HepG2 (cell line): ENCODE data around the gene CUL4B. TPM values are rescaled to one million over a fixed set of nuclear protein-coding genes. Genes with fewer than 3 reads are reported as not detected.
A peak's percentile ranks its signal among the peaks of the same experiment; 100 is the strongest.

Experiments
- CENPBD1 ChIP-seq: sonication (generic); formaldehyde crosslinking; IDR thresholded peaks from 2 replicates; pipeline ENCODE4 v1.8.0; 2022; ENCODE audit warnings: missing genetic modification reagents, low read depth, mild to moderate bottlenecking, borderline replicate concordance
- FOSL1 ChIP-seq: sonication (generic); formaldehyde crosslinking; IDR thresholded peaks from 2 replicates; pipeline ENCODE4 v1.9.0; 2021; ENCODE audit warnings: missing genetic modification reagents, borderline replicate concordance
- FOXC1 ChIP-seq: sonication (generic); formaldehyde crosslinking; IDR thresholded peaks from 2 replicates; pipeline ENCODE4 v1.8.0; 2022; ENCODE audit warnings: mild to moderate bottlenecking, missing genetic modification reagents, borderline replicate concordance
- HOXD1 ChIP-seq: sonication (generic); formaldehyde crosslinking; IDR thresholded peaks from 2 replicates; pipeline ENCODE4 v1.5.0; 2020; ENCODE audit warnings: missing genetic modification reagents
- MTA1 ChIP-seq: sonication (generic); formaldehyde crosslinking; IDR thresholded peaks from 2 replicates; pipeline ENCODE4 v1.4.0; 2020; ENCODE audit warnings: missing genetic modification reagents, mild to moderate bottlenecking, borderline replicate concordance
- NFE2 ChIP-seq: sonication (generic); formaldehyde crosslinking; IDR thresholded peaks from 2 replicates; pipeline ENCODE4 v1.4.0; 2020; ENCODE audit warnings: missing genetic modification reagents
- NPAS2 ChIP-seq: sonication (generic); formaldehyde crosslinking; IDR thresholded peaks from 2 replicates; pipeline ENCODE4 v1.8.0; 2022; ENCODE audit warnings: mild to moderate bottlenecking, missing genetic modification reagents, borderline replicate concordance
- PCBP2 ChIP-seq: fragments of 200-400 bp; formaldehyde crosslinking; optimal IDR thresholded peaks from 2 replicates; pipeline ENCODE3; 2018; ENCODE audit warnings: low read length, low read depth; ENCODE audit not compliant: poor library complexity, severe bottlenecking
- PHB2 ChIP-seq: fragments of 450-650 bp; IDR thresholded peaks from 2 replicates; pipeline ENCODE4 v1.6.1; 2018; ENCODE audit not compliant: partially characterized antibody
- PRDM4 ChIP-seq: sonication (generic); formaldehyde crosslinking; IDR thresholded peaks from 2 replicates; pipeline ENCODE4 v1.9.0; 2021; ENCODE audit warnings: missing genetic modification reagents, borderline replicate concordance
- SAP130 ChIP-seq: IDR thresholded peaks from 2 replicates; pipeline ENCODE4 v1.6.1; 2016; ENCODE audit warnings: low read depth
- TCF7L2 ChIP-seq: IDR thresholded peaks from 2 replicates; pipeline ENCODE4 v1.6.1; 2011; ENCODE audit warnings: mild to moderate bottlenecking, low read depth, low read length, moderate library complexity
- THAP9 ChIP-seq: sonication (generic); formaldehyde crosslinking; IDR thresholded peaks from 2 replicates; pipeline ENCODE4; 2020; ENCODE audit warnings: missing genetic modification reagents, mild to moderate bottlenecking, borderline replicate concordance
- TIGD3 ChIP-seq: sonication (generic); formaldehyde crosslinking; IDR thresholded peaks from 2 replicates; pipeline ENCODE4 v1.5.1; 2020; ENCODE audit warnings: mild to moderate bottlenecking, missing genetic modification reagents, borderline replicate concordance
- ZBTB25 ChIP-seq: IDR thresholded peaks from 2 replicates; pipeline ENCODE4 v1.6.1; 2018; ENCODE audit warnings: missing genetic modification reagents
- ZBTB34 ChIP-seq: sonication (generic); formaldehyde crosslinking; IDR thresholded peaks from 2 replicates; pipeline ENCODE4 v1.8.0; 2022; ENCODE audit warnings: mild to moderate bottlenecking, missing genetic modification reagents
- ZNF615 ChIP-seq: sonication (generic); formaldehyde crosslinking; IDR thresholded peaks from 2 replicates; pipeline ENCODE4 v1.5.0; 2020; ENCODE audit warnings: mild to moderate bottlenecking, missing genetic modification reagents, borderline replicate concordance
- ZNF747 ChIP-seq: sonication (generic); formaldehyde crosslinking; IDR thresholded peaks from 2 replicates; pipeline ENCODE4 v1.8.1; 2023; ENCODE audit warnings: missing genetic modification reagents, mild to moderate bottlenecking, borderline replicate concordance
- ZNF75D ChIP-seq: sonication (generic); formaldehyde crosslinking; IDR thresholded peaks from 2 replicates; pipeline ENCODE4 v1.8.1; 2023; ENCODE audit warnings: missing genetic modification reagents, mild to moderate bottlenecking, borderline replicate concordance
- polyA plus RNA-seq, 8 experiments: library from polyadenylated mRNA; depleted of rRNA in 3 of 8; stranded (reverse) in 7 of 8; unstranded in 1 of 8; fragments of >200 nt; fragmentation: Illumina TruSeq in 4 of 8; extraction: Trizol in 4 of 8; gene quantifications; 2 replicates each; pipeline versions ENCODE4 v1.2.1 to v1.2.3, GENCODE V29; 2011 to 2016; ENCODE audit warnings: low read depth in 4 of 8, missing spikeins in 1 of 8, mixed read lengths in 1 of 8; ENCODE audit not compliant: insufficient read depth in 1 of 8
- total RNA-seq, 5 experiments: library from RNA; depleted of rRNA; stranded (reverse); fragments of >200 nt; fragmentation: Illumina TruSeq; extraction: Trizol; gene quantifications; 2 replicates each; pipeline ENCODE4 v1.2.3, GENCODE V29; 2016; ENCODE audit warnings: low read depth in 1 of 5

Gene CUL4B
- total and polyA plus RNA-seq, 2 of the 13 experiments (the other 11 are each of a cell fraction or from before 2014, with no cell fraction given): 21.6 to 28.5 TPM

GRCh38 chrX:120560842-120561633, at the start of gene CUL4B (continued):
- TF ChIP-seq MTA1 (CRISPR knock-in tag) (no peak), ZBTB34 (CRISPR knock-in tag) (no peak), PHB2 (no peak), TIGD3 (CRISPR knock-in tag) (no peak), HOXD1 (CRISPR knock-in tag) (no peak), ZNF75D (CRISPR knock-in tag) (no peak), ZNF615 (no peak), ZBTB25 (CRISPR knock-in tag) (no peak), TCF7L2 (no peak), NFE2 (CRISPR knock-in tag) (no peak), SAP130 (CRISPR knock-in tag) (peak; percentile 56), CENPBD1 (CRISPR knock-in tag) (no peak), ZNF747 (CRISPR knock-in tag) (no peak), PRDM4 (CRISPR knock-in tag) (no peak), PCBP2 (no peak), FOXC1 (CRISPR knock-in tag) (no peak), THAP9 (CRISPR knock-in tag) (no peak), NPAS2 (CRISPR knock-in tag) (no peak), FOSL1 (CRISPR knock-in tag) (no peak)
